B cell (primary cell): ENCODE results near the gene ASPHD2. TPM values are rescaled to one million over a fixed set of nuclear protein-coding genes. Genes with fewer than 3 reads are reported as not detected.

ENCODE experiments used
- ATAC-seq: fragments of 200-7000 bp; cut with Tn5 transposase; one replicate; pipeline ENCODE4 v1.10.0; 2021; ENCODE audit warnings: low read depth, mild to moderate bottlenecking, moderate number of reproducible peaks, moderate library complexity
- CTCF ChIA-PET: fragments of 350-600 bp; sonication (Branson Sonifier 250); formaldehyde crosslinking; loops from one replicate; lab custom pipeline; 2021; ENCODE audit warnings: antibody characterized with exemption, inconsistent platforms; lab: Charles Lee
- POLR2A ChIA-PET: fragments of 350-600 bp; sonication (Branson Sonifier 250); formaldehyde crosslinking; loops from one replicate; lab custom pipeline; 2021; ENCODE audit warnings: antibody characterized with exemption; lab: Charles Lee
- DNase-seq: peaks from one replicate; pipeline ENCODE4 v3.0.0; 2013
- H2AFZ ChIP-seq: 2 replicates; pipeline ENCODE4 v1.6.1; 2012; ENCODE audit warnings: mild to moderate bottlenecking, low read depth, low read length; ENCODE audit not compliant: insufficient read depth, poor library complexity, severe bottlenecking
- H3K27ac ChIP-seq, 2 donors: 1 replicate in 1 of 2; 2 replicates in 1 of 2; pipeline ENCODE4 v1.5.1; 2012 to 2013; ENCODE audit warnings: low read length in 2 of 2, mild to moderate bottlenecking in 2 of 2, moderate library complexity in 1 of 2
- H3K27me3 ChIP-seq, 4 experiments: fragments of 200-600 bp in 1 of 4; sonication (generic) in 1 of 4; replicated peaks in 1 of 4; 1 replicate in 2 of 4; 2 replicates in 2 of 4; pipeline versions ENCODE4 v1.6.1 to v1.7.0; 2013 to 2016; ENCODE audit warnings: low read length in 3 of 4, mild to moderate bottlenecking in 2 of 4, mixed read lengths in 1 of 4, moderate library complexity in 1 of 4; ENCODE audit not compliant: insufficient read depth in 4 of 4, control insufficient read depth in 3 of 4; ENCODE audit errors: control extremely low read depth in 1 of 4
- H3K36me3 ChIP-seq, 2 experiments: replicated peaks in 1 of 2; 1 replicate in 1 of 2; 2 replicates in 1 of 2; pipeline versions ENCODE4 v1.6.1 to v1.7.1; 2013; ENCODE audit warnings: low read length in 1 of 2; ENCODE audit not compliant: insufficient read depth in 2 of 2, control insufficient read depth in 1 of 2; ENCODE audit errors: control extremely low read depth in 1 of 2, extremely low read depth in 1 of 2
- H3K4me1 ChIP-seq, 2 donors: fragments of 200-600 bp in 1 of 2; sonication (generic) in 1 of 2; 1 replicate in 1 of 2; 2 replicates in 1 of 2; pipeline versions ENCODE4 v1.5.1 to v1.6.1; 2013 to 2017; ENCODE audit warnings: low read length in 2 of 2; ENCODE audit not compliant: control insufficient read depth in 2 of 2, insufficient read depth in 2 of 2
- H3K4me2 ChIP-seq: replicated peaks from 2 replicates; pipeline ENCODE3; 2012; ENCODE audit warnings: mild to moderate bottlenecking, low read depth, low read length; ENCODE audit not compliant: poor library complexity, severe bottlenecking
- H3K4me3 ChIP-seq, 5 experiments: fragments of 200-600 bp in 1 of 5; sonication (generic) in 1 of 5; 1 replicate in 3 of 5; 2 replicates in 2 of 5; pipeline versions ENCODE4 v1.5.1 to v1.7.0; 2011 to 2016; ENCODE audit warnings: low read length in 4 of 5, mild to moderate bottlenecking in 4 of 5, low read depth in 2 of 5, control low read depth in 1 of 5, moderate library complexity in 1 of 5; ENCODE audit not compliant: insufficient read depth in 1 of 5; ENCODE audit errors: control extremely low read depth in 1 of 5, extremely low read depth in 1 of 5
- H3K79me2 ChIP-seq: fragments of 200-600 bp; sonication (generic); one replicate; pipeline ENCODE4 v1.6.0; 2016; ENCODE audit warnings: low read length; ENCODE audit not compliant: control insufficient read depth, insufficient read depth
- H3K9ac ChIP-seq: fragments of 200-600 bp; sonication (generic); 2 replicates; pipeline ENCODE4 v1.6.1; 2017; ENCODE audit warnings: mild to moderate bottlenecking, low read length, moderate library complexity
- H3K9me3 ChIP-seq, 3 donors: one replicate each; pipeline versions ENCODE4 v1.6.1 to v1.7.1; 2013; ENCODE audit warnings: low read length in 2 of 3; ENCODE audit not compliant: control insufficient read depth in 2 of 3, insufficient read depth in 1 of 3; ENCODE audit errors: control extremely low read depth in 1 of 3
- H4K20me1 ChIP-seq: 2 replicates; pipeline ENCODE4 v1.6.0; 2012; ENCODE audit warnings: mild to moderate bottlenecking, low read length; ENCODE audit not compliant: insufficient read depth, control insufficient read depth, poor library complexity, severe bottlenecking
- H3K27ac Mint-ChIP-seq: one replicate; pipeline ENCODE4 v1.8.0; 2021; ENCODE audit warnings: mixed read lengths
- H3K27me3 Mint-ChIP-seq: one replicate; pipeline ENCODE4 v1.8.0; 2021; ENCODE audit warnings: mixed read lengths
- H3K4me1 Mint-ChIP-seq: one replicate; pipeline ENCODE4 v1.8.0; 2021; ENCODE audit warnings: mixed read lengths
- H3K4me3 Mint-ChIP-seq: one replicate; pipeline ENCODE4 v1.8.0; 2021; ENCODE audit warnings: mixed read lengths
- H3K9me3 Mint-ChIP-seq: one replicate; pipeline ENCODE4 v1.8.0; 2022; ENCODE audit warnings: mixed read lengths; ENCODE audit not compliant: insufficient read depth
- CTCF ChIP-seq: fragments of 200-600 bp; IDR thresholded peaks from one replicate; pipeline ENCODE4 v1.8.0; 2022; ENCODE audit warnings: antibody characterized with exemption, mild to moderate bottlenecking
- EZH2 ChIP-seq: IDR thresholded peaks from 2 replicates; pipeline ENCODE4 v1.6.1; 2012; ENCODE audit warnings: borderline replicate concordance, low read depth, mild to moderate bottlenecking, moderate library complexity, low read length; ENCODE audit not compliant: insufficient read depth, poor library complexity, severe bottlenecking
- WGBS: methylation state at CpG from one replicate; pipeline ENCODE4 v1.1.5; 2013; ENCODE audit warnings: missing lambda C conversion rate; ENCODE audit not compliant: insufficient coverage; 5-methylcytosine and 5-hydroxymethylcytosine counted together
- intact Hi-C: fragments of 100-400 bp; cut with micrococcal nuclease; formaldehyde crosslinking; loops from one replicate; pipeline ENCODE4 v1.10.0; 2022
- polyA plus RNA-seq: library from polyadenylated mRNA; depleted of rRNA; stranded (reverse); fragments of >200 nt; gene quantifications from 2 replicates; pipeline ENCODE4 v1.2.3, GENCODE V29; 2012
- total RNA-seq, 2 donors: library from RNA; stranded (reverse); fragments of 120-200 nt in 1 of 2; gene quantifications; 1 replicate in 1 of 2; 2 replicates in 1 of 2; pipeline versions ENCODE4 v1.2.3 to v1.2.4, GENCODE V29; 2013 to 2022

ASPHD2 gene
- total and polyA plus RNA-seq, 2 donors (not counting 1 experiment from before 2014, with no cell fraction given) = 5.7 to 7.3 TPM

DNA sequence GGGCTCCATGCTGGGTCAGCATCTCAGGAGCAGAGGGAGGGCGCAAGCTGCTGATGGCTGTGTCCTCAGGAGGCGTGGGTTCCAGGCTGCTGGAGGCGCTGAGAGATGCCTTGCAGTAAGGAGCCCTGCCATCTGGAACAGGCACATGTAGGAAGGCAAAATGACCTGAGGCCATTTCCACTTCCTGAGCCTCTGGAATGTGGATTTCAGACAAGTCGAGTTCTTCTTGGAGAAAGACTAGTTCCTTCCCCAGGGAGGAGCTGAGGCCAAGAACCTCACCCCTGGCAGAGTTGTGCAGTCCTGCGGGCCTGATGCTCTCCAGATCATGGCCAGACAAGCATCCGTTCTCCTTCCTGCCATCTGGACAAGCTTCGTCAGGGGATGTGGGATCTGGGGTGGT lies 35.3 kb downstream of the ASPHD2 start:
- WGBS = 96% methylated on average over 6 of the region's 7 CpGs
- peaks cover 0 to 87% of the 10 kb centered on the region in 2 experiments for H3K36me3 ChIP-seq
- H3K27ac Mint-ChIP-seq = no peak overlapping the region
- intact Hi-C loops = loop anchor here (5.0 kb wide), 1 partner anchor 87 kb away; no protein-coding TSS in a partner anchor
- H3K27me3 Mint-ChIP-seq = no peaks in the 10 kb centered on the region
- H3K79me2 ChIP-seq = peaks cover 12% of the 10 kb centered on the region
- ATAC-seq = no peak
- no peaks in the 10 kb centered on the region for H3K4me1 ChIP-seq
- no peak for DNase-seq
- H3K27ac ChIP-seq = no peak overlapping the region
- H3K9me3 Mint-ChIP-seq = no peaks in the 10 kb centered on the region
- no peaks in the 10 kb centered on the region for H3K9me3 ChIP-seq
- H3K4me2 ChIP-seq = no peak overlapping the region
- TF ChIP-seq EZH2 (no peak), CTCF (no peak)
- peaks cover 16% of the 10 kb centered on the region for H4K20me1 ChIP-seq
- CTCF ChIA-PET = interaction anchor here (6.2 to 9.7 kb wide), 2 partner anchors 66 to 100 kb away, joined by 136 to 179 read pairs; no protein-coding TSS in a partner anchor
- H3K9ac ChIP-seq = no peak overlapping the region
- H3K4me3 ChIP-seq = no peak overlapping the region
- H3K27me3 ChIP-seq = no peaks in the 10 kb centered on the region
- no peak overlapping the region for H2AFZ ChIP-seq
- no peak overlapping the region for H3K4me3 Mint-ChIP-seq
- H3K4me1 Mint-ChIP-seq = no peaks in the 10 kb centered on the region
- POLR2A ChIA-PET = no interaction called here

- Mint-ChIP-seq H3K4me1 (no peaks in the 10 kb centered on the region), H3K27ac (no peak overlapping the region), H3K4me3 (no peak overlapping the region), H3K9me3 (no peaks in the 10 kb centered on the region), H3K27me3 (no peaks in the 10 kb centered on the region)
- no peak overlapping the region for H3K4me3 ChIP-seq
- no peaks in the 10 kb centered on the region for H3K4me1 ChIP-seq
- intact Hi-C loops = no loop called here
- H3K27ac ChIP-seq = no peak overlapping the region
- POLR2A ChIA-PET = no interaction called here
- WGBS = 96% methylated on average over 5 of the region's 5 CpGs
- H4K20me1 ChIP-seq = peaks cover 7% of the 10 kb centered on the region
- peaks cover 4 to 96% of the 10 kb centered on the region in 2 experiments for H3K36me3 ChIP-seq
- no peaks in the 10 kb centered on the region for H3K9me3 ChIP-seq
- H3K9ac ChIP-seq = no peak overlapping the region
- no peak for ATAC-seq
- TF ChIP-seq CTCF (no peak), EZH2 (no peak)
- no peak for DNase-seq
- H2AFZ ChIP-seq = no peak overlapping the region
- H3K4me2 ChIP-seq = no peak overlapping the region
- H3K27me3 ChIP-seq = no peaks in the 10 kb centered on the region
- H3K79me2 ChIP-seq = peaks cover 12% of the 10 kb centered on the region
- CTCF ChIA-PET = interaction anchor here (1.0 to 9.7 kb wide), 2 partner anchors 68 to 102 kb away, joined by 3 to 136 read pairs; no protein-coding TSS in a partner anchor
Observed at GRCh38 chr22:26466196-26466595, 37.1 kb downstream of the ASPHD2 start.
